Measurements from ENCODE around the gene IGDCC3. TPM values are rescaled to one million over a fixed set of nuclear protein-coding genes. Genes with fewer than 3 reads are reported as not detected.

The IGDCC3 gene
- total and polyA plus RNA-seq, 10 of the 15 experiments (the other 5 are each of a cell fraction or from before 2014, with no cell fraction given) = 0.10 to 0.20 (median 0.15) TPM; not detected in 7

- no peak for TF ChIP-seq E2F8 (IDR thresholded peaks at IDR 0.05; ENCODE audit: low read depth, partially characterized antibody)
- TF ChIP-seq USF2 (IDR thresholded peaks at IDR 0.05; ENCODE audit: borderline replicate concordance, low read depth, low read length) = no peak
Observed at GRCh38 chr15:65374821-65375401, 2.9 kb downstream of the IGDCC3 start (continued).

- SMC1A ChIA-PET (ENCODE audit: uncharacterized antibody, unreplicated experiment) = interaction anchor here (0.6 kb wide), 2 partner anchors 78 to 352 kb away, joined by 3 read pairs; no protein-coding TSS in a partner anchor
- H2AFZ ChIP-seq (ENCODE audit: control insufficient read depth, low read depth, low read length) = no peak overlapping the region
- H3K9ac ChIP-seq (ENCODE audit: control insufficient read depth, insufficient read depth, low read length) = no peak overlapping the region
- intact Hi-C loops (cut with micrococcal nuclease; ENCODE audit: unreplicated experiment) = no loop called here
- RAD21 ChIA-PET (ENCODE audit: unreplicated experiment) = no interaction called here
- H3K4me3 ChIP-seq = no peak overlapping the region
- WGBS (ENCODE audit: insufficient coverage, insufficient replicate concordance, low lambda C conversion rate, missing lambda C conversion rate) = 10% methylated on average over 3 of the region's 3 CpGs
- no peaks in the 10 kb centered on the region for H3K4me1 ChIP-seq (ENCODE audit: control insufficient read depth, insufficient read depth, low read length)
- no peak for FAIRE-seq
- in situ Hi-C loops (cut with MboI) = no loop called here
- CTCF ChIA-PET = interaction anchor here (1.5 to 1.7 kb wide), 2 partner anchors 9 to 22 kb away, joined by 4 to 5 read pairs; no protein-coding TSS in a partner anchor
- no peak for DNase-seq (ENCODE audit: low read depth, low spot score)
- no TSS peak for BruUV-seq (replicated peaks)
- no peaks in the 10 kb centered on the region for H4K20me1 ChIP-seq (ENCODE audit: control insufficient read depth, insufficient read depth)
- H3K27me3 ChIP-seq (replicated peaks in 1 of 2; ENCODE audit: control insufficient read depth in 2 of 2, insufficient read depth in 2 of 2, low read length in 1 of 2) = peaks cover 20 to 28% of the 10 kb centered on the region in 2 experiments
- no peak overlapping the region for H3K4me2 ChIP-seq (ENCODE audit: control insufficient read depth, insufficient read depth)
- no peaks in the 10 kb centered on the region for H3K79me2 ChIP-seq (ENCODE audit: control insufficient read depth, insufficient read depth, low read length)
- no peaks in the 10 kb centered on the region for H3K36me3 ChIP-seq (ENCODE audit: control insufficient read depth in 2 of 2, insufficient read depth in 2 of 2, low read length in 1 of 2)
- POLR2A ChIA-PET = interaction anchor here (0.6 kb wide), 1 partner anchor 139 kb away, joined by 5 read pairs; no protein-coding TSS in a partner anchor
- H3K9me3 ChIP-seq (replicated peaks; ENCODE audit: control insufficient read depth, insufficient read depth, low read length) = no peaks in the 10 kb centered on the region
- H3K27ac ChIP-seq (ENCODE audit: control insufficient read depth, insufficient read depth) = no peak overlapping the region
- ATAC-seq = no peak
- TF ChIP-seq ZNF687 (IDR thresholded peaks at IDR 0.05) (no peak), NR2C1 (IDR thresholded peaks at IDR 0.05) (no peak), ZNF384 (IDR thresholded peaks at IDR 0.05; ENCODE audit: borderline replicate concordance, low read depth, low read length) (no peak), NR2C2 (IDR thresholded peaks at IDR 0.05; ENCODE audit: borderline replicate concordance, control insufficient read depth, insufficient read length, low read depth) (no peak), USF1 (IDR thresholded peaks at IDR 0.05; ENCODE audit: borderline replicate concordance, extremely low read length, insufficient read depth, low read depth, low read length) (no peak), RELB (IDR thresholded peaks at IDR 0.05; ENCODE audit: low read depth) (no peak)
Observed at GRCh38 chr15:65374334-65374733, 3.5 kb downstream of the IGDCC3 start.
